AML-193 (cell line): ENCODE data around the gene HSPBAP1.
"Not testable (repeated sequence)": the region's sequence is repeated elsewhere in the genome, so short reads cannot be mapped to it uniquely, and the experiment has no call there.

ENCODE experiments used
- DNase-seq, 2 experiments: peaks; one replicate each; lab custom pipeline; 2025; lab: John Stamatoyannopoulos, UW

Gene HSPBAP1

GRCh38 chr3:122785231-122785630 is 8.4 kb downstream of the HSPBAP1 start:
- DNase-seq = no peak

GRCh38 chr3:122784436-122784835 is 9.2 kb downstream of the HSPBAP1 start:
- no peak for DNase-seq

DNA sequence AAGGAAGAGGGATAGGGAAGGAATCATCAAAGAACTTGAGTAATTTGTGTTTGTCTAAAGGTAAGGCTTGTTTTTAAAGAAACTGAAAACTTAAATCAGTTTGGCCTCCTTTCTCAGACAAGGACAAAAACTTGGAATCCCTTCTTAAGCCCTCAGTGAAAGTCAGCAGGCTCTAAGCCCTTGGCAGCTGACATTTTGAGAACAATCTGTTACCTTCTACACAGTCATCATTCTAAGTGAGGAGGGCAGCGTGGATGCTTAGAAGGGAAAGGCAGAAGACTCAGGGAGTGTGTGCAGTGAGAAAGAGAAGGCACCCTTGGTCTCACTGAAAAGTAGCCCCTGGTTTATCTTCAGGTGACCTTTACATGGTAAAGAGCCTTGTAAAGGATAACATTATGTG is 10.8 kb downstream of the HSPBAP1 start:
- DNase-seq = no peak

GRCh38 chr3:122777563-122777962 is 16.1 kb downstream of the HSPBAP1 start:
- DNase-seq = no peak

DNA sequence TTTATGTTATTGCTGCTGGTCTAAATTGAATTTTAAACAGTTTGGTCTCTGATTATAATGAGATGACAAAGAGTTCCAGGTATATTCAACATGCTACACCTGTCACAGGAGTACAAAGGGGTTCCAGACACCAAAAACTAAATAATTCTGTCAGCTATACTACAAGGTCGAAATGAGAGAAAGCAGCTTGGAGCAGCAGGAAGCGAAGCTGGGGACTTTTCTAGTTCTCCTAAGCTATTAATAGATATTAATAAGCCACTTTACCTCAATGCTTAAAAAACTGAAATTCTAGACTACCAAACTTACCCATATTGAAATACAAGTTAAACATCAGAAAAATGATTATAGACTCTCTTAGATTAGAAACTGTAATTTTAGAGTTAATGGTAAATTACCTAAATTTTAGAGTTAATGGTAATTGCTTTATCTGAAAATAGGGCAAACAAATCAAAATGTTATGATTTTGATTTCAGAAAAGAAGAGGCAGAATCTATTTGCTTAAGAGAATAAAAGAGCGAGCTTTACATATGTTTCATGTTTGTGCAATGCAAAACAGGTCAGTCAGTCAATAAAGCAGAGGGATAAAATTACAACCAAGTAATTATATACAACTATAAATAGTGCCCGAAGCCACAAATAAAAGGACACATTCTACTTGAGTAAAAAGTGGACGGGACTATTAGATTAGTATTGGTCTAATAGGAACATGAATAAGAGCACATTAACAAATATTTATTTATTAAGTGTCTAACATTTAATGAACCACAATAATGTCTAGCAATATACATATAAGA is 16.8 kb downstream of the HSPBAP1 start:
- DNase-seq = no peak

GRCh38 chr3:122774564-122774963 is 19.1 kb downstream of the HSPBAP1 start:
- no peak for DNase-seq

DNA sequence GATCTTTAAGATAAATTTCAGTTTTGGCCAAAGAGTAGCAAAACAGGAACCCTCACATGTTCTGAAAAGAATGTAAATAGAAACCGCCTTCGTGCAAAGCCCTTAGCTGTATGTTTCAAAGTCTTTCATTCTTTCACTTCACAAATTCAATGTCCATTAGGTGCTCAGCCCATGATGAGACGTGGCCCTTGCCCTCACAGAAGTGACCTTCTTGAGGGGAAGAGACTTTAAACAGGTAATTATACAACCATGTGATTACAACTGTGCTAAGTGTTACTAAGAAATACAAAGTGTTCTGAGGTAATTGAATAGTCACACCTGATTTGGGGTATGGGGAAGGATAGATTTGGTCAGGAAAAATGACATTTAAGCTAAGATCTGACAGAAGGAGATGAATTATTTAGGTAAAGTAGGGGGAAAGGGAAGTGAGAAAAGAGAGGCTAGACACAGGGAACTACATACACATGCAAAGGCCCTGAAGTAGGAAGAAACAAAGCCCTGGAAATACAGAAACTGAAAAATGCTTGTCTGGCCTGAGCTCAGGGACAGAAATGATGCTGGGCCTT is 19.6 kb downstream of the HSPBAP1 start:
- DNase-seq = no peak

GRCh38 chr3:122772827-122773226 is 20.8 kb downstream of the HSPBAP1 start:
- no peak for DNase-seq

DNA sequence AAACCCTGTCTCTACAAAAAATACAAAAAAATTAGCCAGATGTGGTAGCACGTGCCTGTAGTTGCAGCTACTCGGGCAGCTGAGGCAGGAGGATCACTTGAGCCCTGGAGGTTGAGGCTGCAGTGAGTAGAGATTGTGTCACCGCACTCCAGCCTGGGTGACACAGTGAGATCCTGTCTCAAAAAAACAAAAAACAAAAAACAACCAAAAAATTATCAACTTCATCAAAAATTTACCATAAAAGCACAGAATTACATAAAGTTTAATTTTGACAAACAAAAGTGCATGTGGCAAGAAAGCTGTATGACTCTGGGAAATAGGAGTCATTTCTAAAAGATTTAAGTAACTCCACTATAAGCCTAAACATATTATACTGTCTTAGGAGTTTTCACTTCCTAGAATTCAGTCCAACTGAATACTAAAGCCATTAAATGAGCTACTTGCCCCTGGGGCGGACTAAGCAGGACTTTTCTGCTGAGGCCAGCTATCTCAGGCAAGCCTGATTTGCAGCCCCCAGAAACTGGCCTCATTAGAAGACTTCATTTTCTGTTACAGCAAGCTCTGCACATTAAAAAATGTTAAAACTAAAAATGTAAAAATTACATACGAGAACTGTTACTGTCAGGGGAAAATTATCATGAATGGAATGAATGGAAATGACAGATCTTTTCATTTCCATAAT is 23.0 kb downstream of the HSPBAP1 start:
- no peak for DNase-seq

DNA sequence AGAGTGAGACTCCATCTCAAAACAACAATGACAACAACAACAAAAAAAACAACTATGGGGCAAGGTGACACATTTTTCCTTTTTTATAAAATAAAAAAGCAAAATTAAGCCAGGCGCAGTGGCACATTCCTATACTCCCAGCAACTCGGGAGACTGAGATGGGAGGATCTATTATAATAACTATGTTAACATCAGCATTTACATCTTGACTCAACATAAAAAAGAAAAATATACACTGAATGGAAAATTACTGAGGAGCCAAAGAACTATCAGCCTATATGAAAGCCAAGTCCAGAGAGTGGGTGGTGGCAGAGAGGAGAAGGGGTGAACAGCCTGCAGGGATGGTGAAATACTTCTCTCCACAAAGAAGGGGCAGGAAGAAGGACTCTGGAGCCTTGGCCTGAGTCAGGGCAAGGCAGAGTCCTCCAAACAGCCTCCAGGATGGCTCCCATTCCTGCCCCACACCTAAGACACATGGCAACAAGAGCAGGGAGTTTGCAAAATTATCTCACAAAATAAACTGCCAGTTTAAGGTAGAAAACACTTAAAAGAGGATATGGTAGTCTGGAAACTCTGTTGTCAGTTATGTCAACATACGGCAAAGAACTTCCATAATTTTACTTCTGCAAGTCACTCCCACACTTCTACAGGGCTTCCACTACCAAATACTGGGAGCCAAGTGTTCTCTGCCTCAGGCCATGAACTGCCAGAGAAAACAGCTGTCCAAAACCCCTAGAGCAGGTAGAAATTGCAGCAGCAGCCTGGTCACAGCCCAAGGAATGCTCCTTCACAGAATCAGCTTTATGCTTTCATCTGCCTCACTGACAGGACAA is 25.9 kb downstream of the HSPBAP1 start:
- DNase-seq = no peak

GRCh38 chr3:122766430-122766829 is 27.2 kb downstream of the HSPBAP1 start:
- no peak for DNase-seq

- no peak for DNase-seq
Measured at GRCh38 chr3:122760453-122761271, 33.0 kb downstream of the HSPBAP1 start.

- DNase-seq = no peak
Measured at GRCh38 chr3:122758877-122759560, 34.6 kb downstream of the HSPBAP1 start.

- no peak for DNase-seq
Measured at GRCh38 chr3:122755491-122755890, 38.1 kb downstream of the HSPBAP1 start.

- no peak for DNase-seq
Measured at GRCh38 chr3:122754929-122755328, 38.7 kb downstream of the HSPBAP1 start.

DNA sequence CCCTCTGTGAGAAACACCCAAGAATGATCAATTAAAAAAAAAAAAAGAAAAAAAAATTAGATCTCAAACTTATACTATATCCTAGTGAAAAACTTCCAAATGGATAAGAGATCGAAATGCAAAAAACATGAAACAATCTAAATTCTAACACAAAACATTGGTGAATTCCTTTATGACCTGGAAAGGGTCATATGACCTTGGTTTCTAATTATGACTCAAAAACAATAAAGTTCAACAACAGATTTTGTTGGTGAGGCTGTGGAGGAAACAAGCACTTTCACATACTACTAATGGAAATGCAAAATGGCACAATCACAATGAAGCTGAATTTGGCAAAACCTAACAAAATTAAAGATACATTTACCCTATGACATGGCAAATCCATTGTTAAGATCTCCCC is 45.3 kb downstream of the HSPBAP1 start:
- no peak for DNase-seq

DNA sequence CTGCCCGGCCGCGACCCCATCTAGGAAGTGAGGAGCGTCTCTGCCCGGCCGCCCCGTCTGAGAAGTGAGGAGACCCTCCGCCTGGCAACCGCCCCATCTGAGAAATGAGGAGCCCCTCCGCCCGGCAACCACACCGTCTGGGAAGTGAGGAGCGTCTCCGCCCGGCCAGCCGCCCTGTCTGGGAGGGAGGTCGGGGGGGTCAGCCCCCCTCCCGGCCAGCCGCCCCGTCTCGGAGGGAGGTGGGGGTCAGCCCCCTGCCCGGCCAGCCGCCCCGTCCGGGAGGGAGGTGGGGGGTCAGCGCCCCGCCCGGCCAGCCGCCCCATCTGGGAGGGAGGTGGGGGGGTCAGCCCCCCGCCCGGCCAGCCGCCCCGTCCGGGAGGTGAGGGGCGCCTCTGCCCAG is 46.3 kb downstream of the HSPBAP1 start:
- DNase-seq = not testable (repeated sequence)

DNA sequence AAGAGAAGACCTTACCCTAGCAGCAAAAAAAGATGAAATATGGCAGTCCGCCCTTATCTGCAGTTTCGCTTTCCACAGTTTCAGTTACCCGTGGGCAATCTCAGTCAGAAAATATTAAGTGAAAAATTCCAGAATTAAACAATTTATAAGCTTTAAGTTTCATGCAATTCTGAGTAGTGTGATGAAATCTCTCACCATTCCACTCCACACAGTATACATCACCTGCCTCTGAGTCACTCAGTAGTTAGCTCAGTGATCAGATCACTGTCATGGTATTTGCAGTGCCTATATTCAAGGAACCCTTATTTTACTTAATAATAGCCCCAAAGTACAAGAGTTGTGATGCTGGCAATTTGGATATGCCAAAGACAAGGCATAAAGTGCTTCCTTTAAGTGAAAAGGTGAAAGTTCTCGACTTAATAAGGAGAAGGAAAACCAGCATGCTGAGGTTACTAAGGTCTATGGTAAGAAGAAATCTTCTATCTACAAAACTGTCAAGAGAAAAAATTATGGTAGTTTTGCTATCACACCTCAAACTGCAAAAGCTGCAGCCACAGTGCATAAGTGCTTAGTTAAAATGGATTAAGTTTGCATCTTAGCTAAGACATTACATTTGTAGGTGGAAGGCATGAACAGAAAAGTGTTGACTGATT is 48.1 kb downstream of the HSPBAP1 start:
- DNase-seq = no peak

GRCh38 chr3:122743581-122744120 is 50.0 kb downstream of the HSPBAP1 start:
- no peak for DNase-seq

DNA sequence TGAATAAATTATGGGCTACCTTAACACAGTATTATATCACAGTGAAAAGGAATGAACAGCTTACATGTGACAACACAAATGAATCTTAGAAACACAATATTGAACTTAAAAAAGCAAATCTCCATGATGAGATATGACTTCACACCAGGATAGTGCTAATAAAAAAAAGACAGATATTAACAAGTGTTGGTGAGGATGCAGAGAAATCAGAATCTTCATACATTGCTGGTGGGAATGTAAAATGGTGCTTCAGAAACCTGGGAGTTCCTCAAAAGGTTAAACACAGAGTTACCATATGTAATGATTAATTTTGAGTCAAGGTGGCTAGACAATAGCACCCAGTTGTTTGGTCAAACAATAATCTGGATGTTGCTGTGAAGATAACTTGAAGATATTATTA is 51.4 kb downstream of the HSPBAP1 start:
- DNase-seq = no peak
